GM12892 (cell line): Measurements from ENCODE around the gene CPB2.

ENCODE experiments used
- POLR2A ChIP-seq: IDR thresholded peaks from 2 replicates; pipeline ENCODE4 v1.6.1; 2011; ENCODE audit warnings: low read depth, low read length, control low read depth
- POLR2AphosphoS5 ChIP-seq: IDR thresholded peaks from 2 replicates; pipeline ENCODE4 v1.6.1; 2011; ENCODE audit warnings: low read depth, low read length, control low read depth
- TAF1 ChIP-seq: IDR thresholded peaks from 2 replicates; pipeline ENCODE4 v1.6.1; 2011; ENCODE audit warnings: low read depth, mild to moderate bottlenecking, control low read depth, low read length, borderline replicate concordance

GRCh38 chr13:46006688-46007452 is 98.0 kb downstream of the CPB2 start:
- TF ChIP-seq POLR2A (no peak), TAF1 (no peak), POLR2AphosphoS5 (no peak)
